ENCODE data around the gene IER3IP1. TPM values are rescaled to one million over a fixed set of nuclear protein-coding genes. Genes with fewer than 3 reads are reported as not detected.

The IER3IP1 gene
- 16.8 to 22.9 TPM (median 18.3 TPM) in 5 replicates for total RNA-seq (2022; extraction: Qiagen RNA extraction)

GRCh38 chr18:47175898-47176575 is at the start of gene IER3IP1:
TSS of gene IER3IP1 (minus strand) at chr18:47176364. CDS start at chr18:47176277, 87 bp downstream.

GRCh38 chr18:47150029-47150823 is 25.9 kb downstream of the IER3IP1 start, which contains the start of gene HDHD2:
TSS of gene HDHD2 (minus strand) at chr18:47150500. CDS start at chr18:47136439, 14,061 bp downstream.

Other genes starting within 250 kb of the IER3IP1 start
- gene ELOA2, start 140.7 kb downstream of the IER3IP1 start, total RNA-seq (2022; extraction: Qiagen RNA extraction), result not detected in 5 replicates
- gene HDHD2, start 25.9 kb downstream of the IER3IP1 start, total RNA-seq (2022; extraction: Qiagen RNA extraction), result 8.3 to 11.7 TPM (median 9.0 TPM) in 5 replicates
- not detected in 5 replicates for gene SKOR2, start 75.3 kb upstream of the IER3IP1 start, total RNA-seq (2022; extraction: Qiagen RNA extraction)